Peyer's patch (tissue), 4 donors: Measurements from ENCODE around the gene SOX10. TPM values are rescaled to one million over a fixed set of nuclear protein-coding genes. Genes with fewer than 3 reads are reported as not detected.

ENCODE experiments used
- DNase-seq, 3 donors: peaks; one replicate each; pipeline ENCODE4 v3.0.0-alpha.2; 2017 to 2019
- H3K27ac ChIP-seq, 4 donors: fragments of 200-600 bp; sonication (generic); one replicate each; pipeline ENCODE4 v1.5.1; 2016 to 2019
- H3K27me3 ChIP-seq, 2 donors: fragments of 200-600 bp; sonication (generic); one replicate each; pipeline ENCODE4 v1.5.1; 2019
- H3K36me3 ChIP-seq, 3 donors: fragments of 200-600 bp; sonication (generic); one replicate each; pipeline ENCODE4 v1.5.1; 2016 to 2019
- H3K4me1 ChIP-seq, 4 donors: fragments of 200-600 bp; sonication (generic); one replicate each; pipeline ENCODE4 v1.5.1; 2016 to 2019
- H3K4me3 ChIP-seq, 4 donors: fragments of 200-600 bp; sonication (generic); 1 replicate in 3 of 4; 2 replicates in 1 of 4; pipeline ENCODE4 v1.5.1; 2016 to 2019; ENCODE audit warnings: mild to moderate bottlenecking in 1 of 4
- H3K9me3 ChIP-seq, 4 donors: fragments of 200-600 bp; sonication (generic); one replicate each; pipeline ENCODE4 v1.5.1; 2016 to 2019; ENCODE audit warnings: mild to moderate bottlenecking in 1 of 4
- POLR2A ChIP-seq, 2 donors: fragments of 450-650 bp; IDR thresholded peaks; one replicate each; pipeline ENCODE4 v1.5.1; 2017; ENCODE audit warnings: antibody characterized with exemption in 2 of 2, mild to moderate bottlenecking in 2 of 2, moderate library complexity in 2 of 2
- total RNA-seq, 4 donors: library from RNA; depleted of rRNA; stranded (reverse); fragments of >200 nt; gene quantifications; one replicate each; pipeline ENCODE4 v1.1.0, GENCODE V29; 2016
- TF ChIP-seq, protein P1 (sequence below), 6 experiments: fragments of 450-650 bp in 4 of 6; fragments of 200-600 bp in 2 of 6; sonication (generic) in 1 of 6; IDR thresholded peaks; one replicate each; pipeline ENCODE4 v1.5.1; 2017 to 2019; ENCODE audit warnings: antibody characterized with exemption in 6 of 6, mild to moderate bottlenecking in 3 of 6, moderate library complexity in 1 of 6

The SOX10 gene
- total RNA-seq, 4 donors from 2014 or later: 0.35 to 1.1 (median 0.66) TPM; not detected in 1

DNA sequence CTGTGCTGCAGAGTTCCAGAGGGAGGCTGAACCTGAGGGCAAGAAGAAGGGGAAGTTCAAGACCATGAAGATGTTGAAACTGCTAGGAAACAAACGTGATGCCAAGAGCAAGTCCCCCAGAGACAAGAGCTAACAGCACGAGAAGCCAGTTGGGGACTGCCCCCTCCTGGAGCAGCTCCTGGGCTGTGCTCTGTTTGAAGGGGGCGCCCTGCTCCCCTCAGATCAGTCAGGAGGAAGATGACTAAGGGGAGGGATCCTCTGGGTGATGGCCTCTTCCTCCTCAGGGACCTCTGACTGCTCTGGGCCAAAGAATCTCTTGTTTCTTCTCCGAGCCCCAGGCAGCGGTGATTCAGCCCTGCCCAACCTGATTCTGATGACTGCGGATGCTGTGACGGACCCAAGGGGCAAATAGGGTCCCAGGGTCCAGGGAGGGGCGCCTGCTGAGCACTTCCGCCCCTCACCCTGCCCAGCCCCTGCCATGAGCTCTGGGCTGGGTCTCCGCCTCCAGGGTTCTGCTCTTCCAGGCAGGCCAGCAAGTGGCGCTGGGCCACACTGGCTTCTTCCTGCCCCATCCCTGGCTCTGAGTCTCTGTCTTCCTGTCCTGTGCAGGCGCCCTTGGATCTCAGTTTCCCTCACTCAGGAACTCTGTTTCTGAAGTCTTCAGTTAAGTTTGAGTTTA, 43.5 kb downstream of the SOX10 start:
- H3K9me3 ChIP-seq: no peaks in the 10 kb centered on the region
- H3K36me3 ChIP-seq: peaks cover 0 to 52% (median 0%) of the 10 kb centered on the region in 3 donors
- H3K27ac ChIP-seq: no peak overlapping the region
- H3K27me3 ChIP-seq: no peaks in the 10 kb centered on the region
- H3K4me3 ChIP-seq: no peak overlapping the region
- no peak for TF ChIP-seq POLR2A (IDR thresholded peaks at IDR 0.05)
- TF ChIP-seq, protein P1, sequence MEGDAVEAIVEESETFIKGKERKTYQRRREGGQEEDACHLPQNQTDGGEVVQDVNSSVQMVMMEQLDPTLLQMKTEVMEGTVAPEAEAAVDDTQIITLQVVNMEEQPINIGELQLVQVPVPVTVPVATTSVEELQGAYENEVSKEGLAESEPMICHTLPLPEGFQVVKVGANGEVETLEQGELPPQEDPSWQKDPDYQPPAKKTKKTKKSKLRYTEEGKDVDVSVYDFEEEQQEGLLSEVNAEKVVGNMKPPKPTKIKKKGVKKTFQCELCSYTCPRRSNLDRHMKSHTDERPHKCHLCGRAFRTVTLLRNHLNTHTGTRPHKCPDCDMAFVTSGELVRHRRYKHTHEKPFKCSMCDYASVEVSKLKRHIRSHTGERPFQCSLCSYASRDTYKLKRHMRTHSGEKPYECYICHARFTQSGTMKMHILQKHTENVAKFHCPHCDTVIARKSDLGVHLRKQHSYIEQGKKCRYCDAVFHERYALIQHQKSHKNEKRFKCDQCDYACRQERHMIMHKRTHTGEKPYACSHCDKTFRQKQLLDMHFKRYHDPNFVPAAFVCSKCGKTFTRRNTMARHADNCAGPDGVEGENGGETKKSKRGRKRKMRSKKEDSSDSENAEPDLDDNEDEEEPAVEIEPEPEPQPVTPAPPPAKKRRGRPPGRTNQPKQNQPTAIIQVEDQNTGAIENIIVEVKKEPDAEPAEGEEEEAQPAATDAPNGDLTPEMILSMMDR (IDR thresholded peaks at IDR 0.05): no peak
- DNase-seq: no peak
- H3K4me1 ChIP-seq: no peaks in the 10 kb centered on the region

DNA sequence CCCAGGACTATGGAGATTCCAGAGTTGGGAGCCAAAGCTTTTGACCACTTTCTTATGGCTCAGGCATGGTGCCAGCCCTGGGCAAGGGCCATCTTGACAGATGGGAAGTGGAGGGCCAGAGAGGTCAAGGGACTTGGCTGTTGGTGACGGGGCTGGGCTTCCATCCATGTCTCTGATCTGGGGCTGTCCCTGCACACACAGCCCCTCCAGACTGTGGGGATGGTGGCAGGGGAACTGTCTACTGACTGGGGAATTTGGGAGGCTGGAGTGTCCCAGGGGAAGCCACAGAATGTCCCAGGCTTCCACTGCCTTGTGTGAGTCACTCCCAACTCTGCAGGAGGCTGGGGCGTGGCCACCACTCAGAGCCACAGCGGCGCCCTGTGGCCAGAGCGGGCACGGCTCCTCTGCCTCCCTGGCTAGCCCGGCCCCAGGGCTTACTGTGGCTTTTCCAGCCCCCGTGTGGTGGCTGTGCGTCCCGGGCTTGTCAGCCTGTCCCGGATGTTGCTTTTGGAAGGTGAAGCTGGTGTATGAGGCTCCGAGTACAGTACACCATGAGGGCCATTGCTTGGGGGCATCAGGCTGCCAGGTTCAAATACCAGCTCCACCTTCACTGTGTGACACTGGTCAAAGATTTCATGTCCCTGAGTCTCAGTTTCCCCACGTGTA, 50.5 kb downstream of the SOX10 start:
- Histone ChIP-seq H3K4me3 (no peak overlapping the region), H3K9me3 (no peaks in the 10 kb centered on the region), H3K27me3 (no peaks in the 10 kb centered on the region), H3K4me1 (peaks cover 0 to 16% (median 4%) of the 10 kb centered on the region in 4 donors), H3K27ac (peak overlapping the region in 3 of 4 donors; percentile 8 to 65 (median 56)), H3K36me3 (peaks cover 0 to 56% (median 0%) of the 10 kb centered on the region in 3 donors)
- TF ChIP-seq, protein P1 (IDR thresholded peaks at IDR 0.05): peak; percentile 81 to 99 (median 94)
- no peak for TF ChIP-seq POLR2A (IDR thresholded peaks at IDR 0.05)
- DNase-seq: peak; percentile 84 to 94 (median 94)

DNA sequence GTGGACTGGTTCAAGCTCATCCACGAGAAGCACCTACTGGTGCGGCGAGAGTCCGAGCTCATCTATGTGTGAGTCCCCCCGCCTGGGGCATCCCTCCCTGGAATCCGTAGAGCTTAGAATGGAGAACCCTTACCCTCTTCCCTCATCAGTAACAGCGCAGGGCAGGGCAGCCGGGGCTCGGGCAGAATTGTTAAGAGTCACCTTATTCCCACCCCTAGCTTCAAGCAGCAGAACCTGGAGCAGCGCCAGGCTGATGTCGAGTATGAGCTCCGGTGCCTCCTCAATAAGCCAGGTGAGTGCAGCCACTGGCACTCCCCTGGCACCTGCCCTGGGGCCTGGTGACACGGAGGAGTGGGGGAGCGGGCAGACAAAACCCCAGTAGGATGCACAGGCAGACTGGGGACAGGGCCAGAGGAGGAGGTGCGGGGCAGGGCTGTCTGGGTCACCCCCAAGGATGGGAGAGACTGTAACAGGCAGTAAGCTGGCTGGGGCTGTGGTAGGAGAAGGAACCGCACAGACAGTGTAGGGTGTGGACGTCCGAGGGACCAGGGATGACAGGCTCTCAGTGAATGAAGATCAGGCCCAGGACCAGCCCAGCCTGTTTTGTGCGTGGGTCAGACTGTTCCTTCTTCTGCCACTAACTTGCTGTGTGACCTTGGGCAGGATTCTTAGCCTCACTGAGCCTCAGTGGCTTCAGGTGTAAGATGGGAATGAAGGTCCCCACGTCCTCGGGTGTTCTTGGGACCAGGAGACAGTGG, 51.4 kb downstream of the SOX10 start:
- peaks cover 0 to 60% (median 0%) of the 10 kb centered on the region in 3 donors for H3K36me3 ChIP-seq
- no peaks in the 10 kb centered on the region for H3K9me3 ChIP-seq
- no peak overlapping the region for H3K4me3 ChIP-seq
- peak overlapping the region in 3 of 4 donors; percentile 21 to 65 (median 56) for H3K27ac ChIP-seq
- DNase-seq: no peak
- no peaks in the 10 kb centered on the region for H3K27me3 ChIP-seq
- TF ChIP-seq, protein P1 (IDR thresholded peaks at IDR 0.05): no peak
- no peak for TF ChIP-seq POLR2A (IDR thresholded peaks at IDR 0.05)
- H3K4me1 ChIP-seq: peaks cover 0 to 16% (median 4%) of the 10 kb centered on the region in 4 donors

DNA sequence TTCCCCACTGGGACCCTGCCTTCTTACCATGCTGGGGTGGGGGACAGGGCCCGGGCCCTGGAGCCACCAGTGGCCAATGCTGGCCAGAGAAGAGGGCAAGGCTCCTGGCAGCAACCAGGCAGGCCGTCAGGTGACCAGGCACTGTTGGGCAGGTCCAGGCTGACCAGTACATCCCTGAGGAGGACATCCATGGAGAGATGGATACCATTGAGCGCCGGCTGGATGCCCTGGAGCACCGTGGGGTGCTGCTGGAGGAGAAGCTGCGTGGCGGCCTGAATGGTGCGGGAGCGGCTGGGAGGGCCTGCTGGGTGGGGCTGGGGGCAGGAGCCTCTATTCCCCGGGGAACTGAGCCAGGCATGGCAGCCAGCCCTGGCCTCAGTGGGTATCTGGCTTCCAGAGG, 52.0 kb downstream of the SOX10 start:
- TF ChIP-seq, protein P1 (IDR thresholded peaks at IDR 0.05): no peak
- TF ChIP-seq POLR2A (IDR thresholded peaks at IDR 0.05): no peak
- Histone ChIP-seq H3K4me1 (peaks cover 0 to 16% (median 4%) of the 10 kb centered on the region in 4 donors), H3K27ac (no peak overlapping the region), H3K9me3 (no peaks in the 10 kb centered on the region), H3K27me3 (no peaks in the 10 kb centered on the region), H3K36me3 (peaks cover 0 to 60% (median 0%) of the 10 kb centered on the region in 3 donors), H3K4me3 (no peak overlapping the region)
- no peak for DNase-seq

GRCh38 chr22:37931893-37932389, 52.4 kb downstream of the SOX10 start:
- H3K4me3 ChIP-seq: no peak overlapping the region
- H3K9me3 ChIP-seq: no peaks in the 10 kb centered on the region
- H3K36me3 ChIP-seq: peaks cover 0 to 60% (median 0%) of the 10 kb centered on the region in 3 donors
- no peaks in the 10 kb centered on the region for H3K27me3 ChIP-seq
- no peak overlapping the region for H3K27ac ChIP-seq
- H3K4me1 ChIP-seq: peaks cover 0 to 16% (median 4%) of the 10 kb centered on the region in 4 donors
- no peak for DNase-seq
- TF ChIP-seq, protein P1 (IDR thresholded peaks at IDR 0.05): no peak
- no peak for TF ChIP-seq POLR2A (IDR thresholded peaks at IDR 0.05)
